RCC 7860 (cell line): ENCODE data around the gene AK4.

Source experiments
- DNase-seq: peaks from one replicate; pipeline ENCODE4 v3.0.0-alpha.2; 2015; ENCODE audit warnings: low spot score
- FAIRE-seq: peaks from 2 replicates; lab custom pipeline; 2012; peaks lifted over from hg19 to GRCh38; lab: Jason Lieb, UNC

The AK4 gene

DNA sequence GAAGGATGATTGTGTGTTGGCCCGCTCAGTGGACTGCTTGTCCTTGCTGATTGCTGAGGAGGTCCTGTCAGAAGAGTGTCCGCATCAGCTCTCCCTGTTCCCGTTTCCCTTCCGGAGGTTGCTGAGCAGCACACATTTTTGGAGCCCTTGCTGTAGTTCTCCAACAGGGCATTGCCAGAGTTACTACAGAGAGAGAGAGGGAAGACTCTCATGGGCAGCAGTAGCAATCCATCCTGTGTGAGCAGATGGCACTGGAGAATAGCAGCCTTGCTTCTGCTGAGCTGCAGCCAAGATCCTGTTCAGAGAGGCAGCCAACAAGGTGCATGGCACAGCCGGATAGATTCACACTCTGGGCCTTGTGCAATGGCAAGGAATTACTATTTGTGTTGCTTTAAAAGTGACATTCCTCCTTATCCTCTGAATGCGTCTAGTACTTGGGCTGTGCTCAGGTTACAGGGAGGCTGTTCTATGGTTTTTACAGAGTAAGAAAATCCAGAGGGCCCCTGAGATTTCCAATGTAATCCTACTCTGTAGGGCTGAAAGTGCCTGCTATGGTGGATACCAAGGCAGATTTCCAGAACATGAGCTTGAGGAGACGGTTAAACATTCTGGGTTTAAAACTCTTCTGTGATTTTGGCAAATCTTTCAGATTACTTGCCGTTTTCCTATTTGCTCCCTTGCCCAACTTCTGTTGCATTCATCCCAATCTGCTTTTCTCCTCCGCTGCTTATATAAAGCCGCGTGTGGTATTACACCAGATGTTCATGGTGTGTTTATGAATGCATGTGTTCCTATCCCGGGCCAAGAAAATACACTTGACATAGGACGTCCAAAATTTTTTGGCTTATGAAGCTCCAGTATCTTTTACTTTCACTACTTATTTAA is 27.4 kb downstream of the AK4 start:
- DNase-seq: no peak
- no peak for FAIRE-seq

DNA sequence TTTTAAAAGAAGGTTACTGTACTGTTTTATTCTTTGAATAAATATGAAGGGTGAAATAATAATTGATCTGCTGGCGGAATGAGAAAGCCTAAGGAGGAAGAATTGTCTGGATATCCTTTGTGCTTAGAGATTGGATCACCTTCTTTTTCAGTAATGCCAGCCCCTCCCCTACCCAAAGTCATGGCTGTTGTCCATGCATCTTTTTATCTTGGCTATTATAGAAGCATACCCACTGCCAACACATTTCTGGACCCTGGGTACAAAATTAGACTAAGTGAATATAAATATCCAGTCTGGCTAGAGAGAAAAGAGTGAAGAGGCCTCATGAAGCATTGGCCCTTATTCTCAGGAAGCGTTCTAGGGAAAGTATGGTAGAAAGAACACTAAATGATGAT is 28.1 kb downstream of the AK4 start:
- no peak for FAIRE-seq
- no peak for DNase-seq

DNA sequence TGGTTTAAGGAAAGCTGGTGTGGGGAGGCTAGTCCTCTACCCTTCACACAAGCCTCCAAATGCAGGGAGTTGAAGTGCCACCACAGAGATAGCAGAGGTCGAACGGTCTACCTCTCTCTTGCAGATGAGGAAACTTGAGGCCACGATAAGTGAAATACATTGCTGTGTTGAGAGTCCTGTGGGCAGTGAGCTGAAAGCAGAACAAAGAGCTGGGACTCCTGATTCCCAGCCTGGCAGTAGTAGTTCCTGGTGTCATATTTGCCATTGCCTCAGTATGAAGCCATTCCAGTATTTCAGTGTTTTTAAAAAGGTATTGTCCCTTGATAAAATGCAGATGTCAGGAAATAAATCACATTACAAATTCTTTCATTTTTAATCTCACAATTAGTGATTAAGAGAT is 28.6 kb downstream of the AK4 start:
- DNase-seq (peak; percentile 29), FAIRE-seq (peak; percentile 45)

DNA sequence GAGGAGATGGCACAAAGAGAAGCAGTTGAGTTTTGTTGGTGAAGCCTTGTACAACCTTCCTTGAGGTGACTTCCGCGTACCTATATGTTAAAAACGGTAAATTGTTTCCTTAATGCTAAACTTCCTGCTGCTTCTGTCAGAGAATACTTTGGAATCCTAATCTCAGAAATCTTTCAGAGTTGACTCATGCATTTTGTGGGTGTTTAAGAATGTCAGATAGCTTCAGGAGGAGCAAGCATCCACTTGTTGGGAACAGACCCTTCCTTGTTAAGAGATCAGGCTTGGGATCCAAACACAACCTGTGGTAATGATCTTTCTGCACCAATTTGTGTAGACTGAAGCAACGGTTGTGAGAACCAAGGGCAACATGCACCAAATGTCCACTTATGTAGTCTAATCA is 29.5 kb downstream of the AK4 start:
- peak; percentile 94 for FAIRE-seq
- DNase-seq: peak; percentile 84

DNA sequence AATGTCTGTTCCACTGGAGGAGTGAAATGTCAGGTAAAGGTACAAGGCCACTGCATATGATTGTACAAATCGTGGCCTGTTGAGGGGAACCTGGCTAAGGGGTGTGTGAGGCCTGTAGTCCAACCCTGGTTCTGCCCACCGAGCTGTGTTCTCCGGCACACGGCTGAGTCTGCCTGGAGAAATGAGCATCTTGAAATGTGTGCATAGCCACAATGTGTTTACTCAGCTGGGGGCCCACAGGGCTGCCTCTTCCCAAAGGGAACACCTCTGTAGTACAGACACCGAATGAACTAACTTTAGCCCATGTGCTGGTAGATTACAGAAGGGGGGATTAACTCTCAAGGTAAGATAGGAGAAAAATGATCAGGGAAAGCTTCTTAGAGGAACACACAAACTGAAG is 30.2 kb downstream of the AK4 start:
- FAIRE-seq: no peak
- no peak for DNase-seq

DNA sequence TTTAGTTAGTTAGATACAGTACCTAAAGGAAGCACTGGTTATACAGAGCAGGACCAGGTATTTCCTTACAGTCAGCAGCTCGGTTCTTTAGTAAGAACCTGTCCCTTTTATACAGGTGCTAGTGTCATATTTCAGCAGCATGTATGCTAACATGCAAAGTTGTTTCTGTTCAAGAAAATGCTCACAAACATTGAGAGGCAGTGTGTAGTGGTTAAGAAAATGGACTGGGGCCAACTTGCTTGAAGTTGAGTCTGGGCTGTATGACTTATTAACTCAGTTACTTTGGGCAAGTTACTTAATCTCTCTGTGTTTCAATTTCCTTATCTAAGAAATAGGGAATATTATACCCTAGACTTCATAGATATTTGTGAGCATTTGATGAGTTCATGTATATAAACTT is 31.1 kb downstream of the AK4 start:
- FAIRE-seq: peak; percentile 76

DNA sequence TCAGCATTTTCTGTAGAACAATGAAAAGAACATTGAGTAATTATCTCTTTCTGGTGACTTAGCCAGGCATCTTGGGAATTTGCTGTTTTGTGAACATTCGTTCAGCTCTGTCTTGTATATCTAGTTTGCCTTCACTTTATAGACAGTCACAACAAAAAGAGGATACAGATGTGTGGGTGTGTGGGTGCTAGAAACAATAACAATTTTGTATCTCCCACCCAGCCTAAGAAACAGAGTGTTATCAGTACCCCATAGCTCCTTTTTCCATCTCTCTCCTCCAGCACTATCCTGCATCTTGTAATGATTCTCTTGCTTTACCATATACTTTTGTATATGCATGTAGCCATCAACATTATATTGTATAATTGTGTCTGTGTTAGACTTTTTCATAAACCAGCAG is 33.0 kb downstream of the AK4 start:
- FAIRE-seq (no peak), DNase-seq (no peak)

More for the DNA sequence above, 31.1 kb downstream of the AK4 start:
- no peak for DNase-seq

DNA sequence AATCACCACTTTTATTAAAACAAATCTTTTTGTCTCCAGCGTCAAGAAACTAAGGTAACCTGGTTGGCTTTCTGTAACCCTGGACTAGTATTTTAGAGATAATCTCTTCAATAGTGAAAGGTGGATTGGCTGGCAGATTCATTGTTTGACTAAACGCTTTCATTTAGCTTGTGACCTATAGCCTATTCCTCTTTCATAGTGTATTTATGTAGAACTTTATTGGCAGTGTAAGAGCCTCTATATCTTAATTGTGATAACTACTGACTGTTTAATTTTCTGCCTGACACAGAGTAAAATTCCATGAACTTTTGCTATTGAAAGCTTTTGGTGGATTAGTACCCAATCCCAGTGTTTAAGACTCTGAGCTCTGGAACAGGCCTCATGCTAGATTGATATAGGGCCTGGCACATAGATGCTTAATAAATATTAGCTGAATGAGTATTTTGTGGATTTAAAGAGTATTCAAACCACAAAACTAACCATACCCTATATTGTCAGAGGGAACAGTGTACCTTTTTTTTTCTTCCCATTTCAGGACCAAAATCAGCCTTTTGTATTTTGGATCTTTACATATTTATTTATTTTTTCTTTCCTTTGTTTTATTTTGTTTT is 34.8 kb downstream of the AK4 start:
- FAIRE-seq: no peak

DNA sequence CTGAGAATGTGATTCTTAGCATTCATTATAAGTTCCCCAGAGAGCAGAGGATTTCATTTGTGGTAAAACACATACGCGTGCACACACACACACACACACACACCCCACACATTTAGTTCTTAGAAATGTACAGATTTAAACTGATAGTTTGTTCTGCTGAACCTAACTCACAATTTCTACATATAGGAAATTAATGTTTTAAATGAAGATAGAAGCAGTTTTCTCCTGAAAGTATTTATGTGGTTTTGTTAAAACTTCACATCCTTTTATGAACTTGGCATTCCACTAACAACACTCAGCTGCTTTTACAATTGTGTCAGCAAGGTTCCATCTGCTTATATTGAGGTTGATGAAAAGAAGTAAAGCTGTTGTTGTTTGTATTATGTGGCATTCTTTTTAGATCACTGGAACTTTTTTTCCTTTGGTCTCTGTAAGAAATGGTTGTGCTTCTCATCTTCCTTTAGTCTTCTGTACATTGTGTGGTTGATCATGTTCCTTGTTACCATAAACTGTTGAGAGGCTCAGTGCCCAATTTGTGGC is 41.6 kb downstream of the AK4 start:
- DNase-seq: no peak
- FAIRE-seq: no peak

More for the DNA sequence above, 34.8 kb downstream of the AK4 start:
- DNase-seq: no peak

DNA sequence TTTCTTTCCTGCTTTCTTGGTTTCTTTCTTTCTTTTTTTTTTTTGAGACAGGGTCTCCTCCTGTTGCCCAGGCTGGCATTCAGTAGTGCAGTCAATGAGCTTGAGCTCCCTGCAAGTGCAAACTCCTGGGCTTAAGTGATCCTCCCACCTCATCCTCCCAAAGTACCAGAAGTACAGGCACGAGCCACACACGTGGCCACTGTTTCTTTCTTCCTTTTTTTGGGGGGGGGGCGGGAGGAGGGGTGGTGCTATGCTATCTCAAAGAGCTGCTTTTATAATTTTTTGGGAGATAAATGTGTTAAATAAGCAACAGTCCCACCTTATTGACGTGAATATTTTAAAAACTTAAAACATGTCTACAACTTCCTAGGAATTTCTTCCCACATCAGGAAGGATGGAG is 42.2 kb downstream of the AK4 start:
- FAIRE-seq (no peak), DNase-seq (no peak)

DNA sequence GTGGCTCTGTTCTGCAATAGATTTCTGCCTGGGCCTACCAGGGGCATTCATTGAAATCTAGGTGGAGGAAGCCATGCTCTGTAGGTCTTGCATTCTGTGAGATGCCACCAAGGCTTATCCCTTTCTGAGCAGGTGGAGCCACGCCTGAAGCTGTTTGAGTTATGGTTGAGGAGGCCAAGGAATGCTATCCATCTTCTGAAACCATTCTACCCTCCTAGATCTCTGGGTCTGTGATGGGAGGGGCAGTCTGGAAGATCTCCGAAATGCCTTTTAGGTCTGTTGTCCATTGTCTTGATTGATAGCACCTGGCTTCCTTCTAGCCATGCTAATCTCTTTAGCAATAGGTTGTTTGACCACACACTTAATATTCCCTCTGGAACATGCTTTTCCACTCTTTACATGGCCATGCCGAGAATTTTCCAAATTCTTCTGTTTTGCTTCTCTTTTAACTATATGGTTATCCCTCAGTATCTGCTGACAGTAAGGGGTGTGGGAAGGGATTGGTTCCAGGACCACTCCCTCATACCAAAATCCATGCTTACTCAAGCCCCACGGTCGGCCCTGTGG is 45.2 kb downstream of the AK4 start:
- DNase-seq: no peak
- no peak for FAIRE-seq

DNA sequence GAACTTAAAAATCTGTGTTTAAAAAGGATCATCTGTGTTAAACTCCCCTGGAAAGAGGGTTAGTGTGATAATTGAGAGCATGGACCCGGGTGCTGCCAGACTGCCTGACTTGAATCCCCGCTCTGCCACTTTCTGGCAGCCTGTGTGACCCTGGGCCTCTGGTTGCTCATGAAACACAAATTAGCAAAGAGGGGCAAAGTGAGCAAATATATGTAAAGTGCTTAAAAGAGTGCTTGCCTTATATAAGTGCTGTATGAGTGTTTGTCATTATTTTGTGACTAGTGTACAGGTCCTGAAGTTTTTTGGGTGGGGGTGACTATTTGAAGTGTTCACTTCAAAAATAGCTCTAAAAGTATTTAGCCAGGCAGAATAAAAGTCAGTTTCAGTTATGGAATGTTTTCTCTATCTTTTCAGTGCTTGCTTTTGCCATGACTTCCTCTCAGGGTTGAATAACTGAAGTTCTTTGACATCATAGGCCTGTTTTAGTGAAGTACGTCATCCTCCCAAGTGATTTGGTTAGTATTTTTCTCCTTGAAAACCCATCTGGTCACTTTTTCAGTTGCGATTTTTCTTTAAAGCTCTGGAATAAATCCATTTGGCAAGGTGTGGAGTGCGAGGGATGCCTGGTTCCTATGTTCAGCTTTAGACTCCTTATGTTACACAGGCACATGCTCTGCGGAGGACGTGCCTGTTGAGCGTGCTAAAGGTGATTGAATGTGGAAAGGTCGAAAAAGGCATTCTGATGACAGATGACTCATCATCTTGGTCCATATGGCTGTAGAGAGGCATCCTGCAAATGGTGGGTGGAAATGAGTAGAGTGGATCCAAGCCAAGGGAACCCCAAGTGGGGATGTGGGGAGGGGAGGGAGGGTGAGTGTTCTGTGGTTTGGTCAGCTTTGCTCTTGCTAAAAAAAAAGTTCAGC is 47.8 kb downstream of the AK4 start:
- FAIRE-seq: no peak

DNA sequence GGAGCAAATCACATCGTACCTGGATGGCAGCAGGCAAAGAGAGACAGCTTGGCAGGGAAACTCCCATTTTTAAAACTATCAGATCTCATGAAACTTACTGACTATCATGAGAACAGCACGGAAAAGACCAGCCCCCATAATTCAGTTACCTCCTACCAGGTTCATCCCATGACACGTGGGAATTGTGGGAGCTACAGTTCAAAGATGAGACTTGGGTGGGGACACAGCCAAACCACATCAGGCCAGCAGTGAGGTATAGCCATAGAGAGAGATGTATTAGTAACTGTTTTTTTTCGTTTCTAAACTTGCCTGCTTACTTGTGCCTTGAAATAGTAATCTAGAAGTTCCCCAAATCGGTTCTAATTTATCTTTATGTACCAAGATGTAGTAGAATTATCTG is 48.9 kb downstream of the AK4 start:
- FAIRE-seq (no peak), DNase-seq (no peak)

More for the DNA sequence above, 47.8 kb downstream of the AK4 start:
- no peak for DNase-seq

DNA sequence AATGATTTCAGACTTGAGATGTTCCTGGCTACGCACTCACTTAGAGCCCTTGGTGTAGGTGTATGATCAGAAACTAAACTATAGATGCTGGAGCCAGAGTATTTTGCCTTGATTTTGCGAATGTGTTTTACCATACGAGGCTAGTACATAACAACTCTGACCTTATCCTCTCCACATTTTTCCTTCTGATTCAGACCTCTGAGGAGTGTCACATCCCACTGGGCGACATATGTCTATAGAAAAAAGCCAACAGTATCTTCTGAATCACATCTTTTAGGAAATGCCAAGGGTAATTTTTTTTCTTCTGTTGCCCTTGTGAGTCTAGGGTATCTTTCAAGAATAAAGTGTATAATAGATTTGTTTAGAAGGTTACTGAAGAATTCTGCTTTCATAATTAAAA is 49.6 kb downstream of the AK4 start:
- no peak for FAIRE-seq
- DNase-seq: no peak

DNA sequence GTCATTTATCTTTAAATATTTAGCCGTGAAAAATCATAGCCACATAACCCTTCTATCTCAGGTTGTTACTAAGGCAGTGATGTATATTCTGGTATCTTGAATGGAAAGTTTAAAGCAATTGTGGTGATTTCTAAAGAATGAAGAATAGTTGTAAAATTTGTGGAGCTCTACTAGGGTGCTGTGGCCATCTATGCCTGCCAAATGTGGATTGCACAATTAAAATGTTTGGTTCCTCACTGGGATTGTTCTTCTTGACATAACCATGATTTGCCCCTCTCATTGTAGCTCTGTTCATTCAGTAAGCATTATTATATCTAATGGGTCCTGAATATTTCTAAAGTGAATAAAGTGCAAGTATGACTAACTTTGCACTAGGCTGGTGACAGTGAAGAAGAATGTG is 50.1 kb downstream of the AK4 start:
- DNase-seq (no peak), FAIRE-seq (no peak)

DNA sequence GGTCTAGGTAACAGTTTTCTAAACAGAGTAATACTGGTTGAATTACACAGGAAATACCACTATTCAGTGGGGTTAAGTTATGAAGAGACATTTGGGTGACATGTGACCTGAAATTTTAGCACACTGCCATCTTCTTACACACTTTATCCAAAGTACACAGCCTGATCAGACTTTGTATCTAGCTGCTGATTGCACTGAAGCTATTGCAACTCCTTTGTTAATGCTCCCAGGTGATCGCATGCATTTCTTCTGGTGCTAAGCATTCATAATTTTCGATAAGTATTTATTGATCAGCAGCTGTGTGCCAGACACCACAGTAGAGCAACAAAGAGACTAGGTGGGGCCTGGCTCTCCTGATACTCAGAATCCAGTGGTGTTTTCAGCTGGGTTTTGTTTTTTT is 52.4 kb downstream of the AK4 start:
- no peak for FAIRE-seq
- DNase-seq: no peak

DNA sequence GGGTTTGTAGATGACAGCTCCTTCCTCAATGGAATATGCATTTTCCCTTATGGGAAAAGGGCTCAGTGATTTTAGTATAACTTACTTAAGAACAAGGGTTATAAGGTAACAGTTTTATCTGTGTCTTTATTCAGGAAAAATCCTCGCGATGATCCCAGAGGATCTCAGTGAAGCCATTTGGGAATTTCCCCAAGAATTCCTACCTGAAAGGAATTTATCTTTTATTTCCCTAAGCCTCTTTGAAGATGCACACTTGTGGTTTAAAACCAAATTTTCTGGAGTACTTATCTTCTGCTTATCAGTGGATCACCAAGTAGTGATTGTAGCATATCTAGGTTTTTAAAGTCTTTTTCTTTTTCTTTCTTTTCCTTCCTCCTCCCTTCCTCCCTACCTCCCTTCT is 58.8 kb downstream of the AK4 start:
- FAIRE-seq: no peak

DNA sequence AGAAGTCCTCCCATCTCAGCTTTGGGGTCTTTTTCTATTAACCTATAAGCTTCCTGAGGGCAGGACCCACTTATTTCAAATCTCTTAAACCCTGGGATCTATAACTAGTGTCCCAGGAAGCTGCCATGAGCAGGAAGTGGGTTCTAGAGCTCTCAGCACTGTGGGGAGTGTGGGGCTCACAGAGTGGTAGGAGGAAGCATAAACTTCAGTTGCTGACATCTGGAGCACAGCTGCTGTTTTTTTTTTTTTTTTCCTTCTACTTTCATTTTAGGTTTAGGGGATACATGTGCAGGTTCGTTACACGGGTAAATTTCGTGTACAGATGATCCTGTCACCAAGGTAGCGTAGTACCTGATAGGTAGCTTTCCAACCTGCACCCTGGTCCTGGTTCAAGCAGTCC is 59.3 kb downstream of the AK4 start:
- no peak for FAIRE-seq

More for the DNA sequence above, 58.8 kb downstream of the AK4 start:
- DNase-seq: peak; percentile 16

DNA sequence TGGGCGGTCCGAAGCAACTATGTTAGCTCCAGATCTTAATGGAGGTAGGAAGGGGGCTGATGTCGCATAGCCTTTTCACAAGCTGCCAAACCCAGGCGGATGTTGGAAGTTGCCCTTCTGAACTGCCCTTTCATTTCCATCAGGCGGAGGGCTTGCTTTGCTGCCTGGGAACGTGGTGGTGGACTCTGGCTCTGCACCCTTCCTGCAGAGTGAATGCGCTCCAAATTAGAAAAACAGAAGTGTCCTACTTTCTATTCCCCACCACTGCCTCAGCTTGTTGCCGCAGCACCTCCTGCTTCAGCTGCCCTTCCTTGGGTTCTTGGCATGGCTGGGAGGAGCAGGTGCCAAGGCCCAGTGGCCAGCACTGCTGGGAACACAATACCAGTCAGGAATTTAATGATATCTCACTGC is 60.6 kb downstream of the AK4 start:
- FAIRE-seq: no peak
- no peak for DNase-seq

More for the DNA sequence above, 59.3 kb downstream of the AK4 start:
- DNase-seq: no peak

DNA sequence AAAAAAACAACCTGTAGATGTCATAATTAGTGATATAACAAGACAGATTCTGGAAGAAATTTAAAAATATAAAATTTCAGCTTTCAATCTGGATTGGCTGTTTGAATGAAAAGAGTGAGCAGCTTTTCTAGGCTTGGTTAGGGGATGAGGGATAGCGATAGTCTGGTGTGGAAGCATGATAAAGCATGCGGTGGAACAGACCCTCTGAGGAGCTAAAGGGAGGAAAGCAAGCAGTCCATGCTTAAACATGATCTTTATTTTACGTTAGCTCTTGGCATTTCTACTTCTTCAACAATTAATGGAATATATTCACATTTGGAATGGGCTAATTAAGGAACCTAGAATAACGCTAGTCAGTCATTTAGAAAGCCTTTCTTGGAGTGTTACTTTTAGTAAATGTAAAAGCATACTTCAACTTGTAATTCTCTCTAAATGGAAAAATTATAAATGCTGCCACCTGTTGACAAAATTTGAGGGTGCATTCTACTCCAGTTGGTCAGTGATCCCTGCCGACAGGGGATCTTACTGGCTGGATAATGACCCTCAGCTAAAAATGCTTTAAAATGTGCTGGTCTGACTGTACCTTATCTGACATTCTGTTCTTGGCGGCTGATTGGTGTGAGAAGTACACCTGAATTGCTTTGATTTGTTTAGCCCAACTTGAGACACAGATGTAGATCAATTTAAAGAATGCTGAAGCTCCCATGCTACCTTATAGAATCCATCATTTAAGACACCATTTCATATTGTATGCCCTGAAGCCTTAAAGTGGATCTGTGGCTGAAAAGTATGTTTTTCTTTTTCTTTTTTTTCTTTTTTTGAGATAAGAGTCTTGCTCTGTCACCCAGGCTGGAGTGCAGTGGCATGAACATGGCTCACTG is 61.2 kb downstream of the AK4 start:
- FAIRE-seq: peak; percentile 80
- peak; percentile 30 for DNase-seq
